ENCODE results near the gene RNF227. TPM values are rescaled to one million over a fixed set of nuclear protein-coding genes. Genes with fewer than 3 reads are reported as not detected.
A peak's percentile ranks its signal among the peaks of the same experiment; 100 is the strongest.

RNF227 gene
- total RNA-seq: 2.3 and 3.0 TPM in 2 replicates
- long read RNA-seq, partial matches to known transcripts: 0 of 2 reads
- long read RNA-seq, other reads (novel, unspliced or antisense): 2 of 2 reads

DNA sequence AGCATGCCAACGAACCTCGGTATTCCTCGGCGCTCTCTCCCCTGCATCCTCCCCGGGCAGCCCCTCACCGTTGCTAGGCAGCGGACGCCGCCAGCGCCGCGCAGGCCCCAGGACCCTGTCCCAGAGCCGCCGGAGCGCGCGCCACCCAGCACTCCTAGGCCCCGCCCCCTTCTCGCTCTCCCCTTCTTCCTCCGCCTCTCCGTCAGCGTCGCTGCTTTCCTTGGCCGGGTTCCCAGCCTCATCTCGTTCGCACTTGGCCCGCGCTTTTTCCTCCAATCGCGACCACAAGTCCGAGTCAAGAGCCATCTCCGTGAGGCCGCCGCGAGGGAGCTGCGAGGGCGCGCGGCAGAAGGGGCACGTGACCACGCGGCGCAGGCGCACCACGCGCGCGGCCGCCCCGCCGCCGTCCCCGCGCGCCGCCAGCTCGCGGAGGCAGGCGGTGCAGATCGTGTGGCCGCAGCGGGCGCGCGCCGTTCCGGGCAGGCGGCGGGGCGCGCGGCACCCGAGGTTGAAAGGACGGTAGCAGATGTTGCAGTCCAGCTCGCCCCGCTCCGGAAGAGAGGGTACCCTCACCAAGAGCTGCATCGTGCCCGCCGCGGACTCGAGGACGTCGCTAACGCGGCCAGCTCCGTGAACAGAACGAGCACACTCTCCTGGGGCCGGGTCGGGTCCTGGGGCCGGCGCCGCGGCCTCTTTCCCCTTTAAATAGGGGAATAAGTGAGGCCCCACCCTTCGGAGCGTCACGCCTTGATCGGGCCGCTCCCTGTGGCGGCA is at the start of gene RNF227:
Gene RNF227 (minus strand): TSS at position 679 of the 774 bp plus-strand sequence. CDS start 94 bp downstream, at position 585.
- H3K27me3 Mint-ChIP-seq (ENCODE audit: unreplicated experiment): peaks cover 2% of the 10 kb centered on the region
- no peaks in the 10 kb centered on the region for H3K9me3 Mint-ChIP-seq (ENCODE audit: unreplicated experiment)
- TF ChIP-seq CTCF (IDR thresholded peaks at IDR 0.05): no peak
- H3K36me3 Mint-ChIP-seq (ENCODE audit: unreplicated experiment): peaks cover 9% of the 10 kb centered on the region
- H3K27ac Mint-ChIP-seq (ENCODE audit: unreplicated experiment): peak within 1 kb of the TSS; percentile 87
- H3K4me3 Mint-ChIP-seq (ENCODE audit: unreplicated experiment): peak within 1 kb of the TSS; percentile 88
- peak; percentile 97 for DNase-seq (ENCODE audit: extremely low spot score, unreplicated experiment)
- peaks cover 19% of the 10 kb centered on the region for H3K4me1 Mint-ChIP-seq (ENCODE audit: unreplicated experiment)

DNA sequence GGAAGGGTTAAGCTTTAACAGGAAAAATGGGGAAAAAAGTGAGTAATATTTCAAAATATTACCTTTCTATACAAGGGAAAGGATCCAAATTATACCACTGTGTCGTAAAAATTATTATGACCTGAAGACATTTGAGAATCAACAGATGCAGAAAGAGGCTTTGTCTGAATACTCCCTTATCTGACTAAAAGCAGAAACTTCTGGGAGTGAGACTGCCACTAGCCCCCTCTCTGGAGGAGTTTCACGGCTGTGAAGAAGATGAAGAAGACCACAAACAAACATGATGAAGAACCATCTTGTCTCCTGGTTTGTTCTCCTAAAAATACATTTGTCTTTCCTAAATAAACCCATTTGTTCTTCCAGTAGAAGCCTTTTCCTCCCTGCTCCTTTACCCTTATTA is 45.3 kb upstream of the RNF227 start:
- Mint-ChIP-seq H3K4me3 (ENCODE audit: unreplicated experiment) (no peak overlapping the region), H3K4me1 (ENCODE audit: unreplicated experiment) (peaks cover under 1% of the 10 kb centered on the region), H3K36me3 (ENCODE audit: unreplicated experiment) (no peaks in the 10 kb centered on the region), H3K9me3 (ENCODE audit: unreplicated experiment) (no peaks in the 10 kb centered on the region), H3K27me3 (ENCODE audit: unreplicated experiment) (peaks cover 5% of the 10 kb centered on the region), H3K27ac (ENCODE audit: unreplicated experiment) (no peak overlapping the region)
- no peak for TF ChIP-seq CTCF (IDR thresholded peaks at IDR 0.05)
- no peak for DNase-seq (ENCODE audit: extremely low spot score, unreplicated experiment)

DNA sequence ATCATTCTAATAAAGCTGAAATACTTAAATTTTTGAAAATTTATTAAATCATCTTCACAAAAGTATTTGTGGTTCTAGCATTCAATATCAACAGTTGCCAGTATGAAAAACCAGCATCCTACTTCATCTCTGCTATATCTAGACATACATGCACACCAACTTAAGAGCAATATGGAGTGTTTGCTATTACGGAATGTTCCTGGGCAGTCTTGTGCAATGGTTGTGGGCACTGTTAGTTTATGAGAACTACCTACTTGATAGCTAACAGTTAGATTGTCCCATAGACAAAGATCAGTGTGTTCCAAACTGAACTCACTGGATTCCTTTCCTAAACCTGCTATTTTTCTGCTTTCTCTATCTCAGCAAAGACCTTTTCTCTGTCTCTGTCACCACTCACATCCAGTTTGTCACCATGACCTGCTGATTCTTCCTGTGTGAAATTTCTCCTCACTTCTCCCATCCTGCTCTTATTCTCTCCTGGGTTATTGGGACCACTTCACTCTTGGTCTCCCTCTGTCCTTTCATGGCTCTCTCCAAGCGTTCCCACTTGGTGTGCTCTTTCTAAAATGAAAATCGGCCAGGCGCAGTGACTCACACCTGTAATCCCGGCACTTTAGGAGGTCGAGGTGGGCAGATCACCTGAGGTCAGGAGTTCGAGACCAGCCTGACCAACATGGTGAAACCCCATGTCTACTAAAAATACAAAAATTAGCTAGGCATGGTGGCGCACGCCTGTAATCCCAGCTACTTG is 43.6 kb upstream of the RNF227 start:
- no peak for TF ChIP-seq CTCF (IDR thresholded peaks at IDR 0.05)
- Mint-ChIP-seq H3K9me3 (ENCODE audit: unreplicated experiment) (no peaks in the 10 kb centered on the region), H3K36me3 (ENCODE audit: unreplicated experiment) (no peaks in the 10 kb centered on the region), H3K4me3 (ENCODE audit: unreplicated experiment) (no peak overlapping the region), H3K27me3 (ENCODE audit: unreplicated experiment) (peaks cover 5% of the 10 kb centered on the region), H3K4me1 (ENCODE audit: unreplicated experiment) (peaks cover 4% of the 10 kb centered on the region), H3K27ac (ENCODE audit: unreplicated experiment) (no peak overlapping the region)
- DNase-seq (ENCODE audit: extremely low spot score, unreplicated experiment): no peak

GRCh38 chr17:7956228-7956965 is 40.3 kb upstream of the RNF227 start:
- no peak for DNase-seq (ENCODE audit: extremely low spot score, unreplicated experiment)
- Mint-ChIP-seq H3K4me3 (ENCODE audit: unreplicated experiment) (no peak overlapping the region), H3K9me3 (ENCODE audit: unreplicated experiment) (no peaks in the 10 kb centered on the region)

More at GRCh38 chr17:7956228-7956965, 40.3 kb upstream of the RNF227 start:
- TF ChIP-seq CTCF (IDR thresholded peaks at IDR 0.05): no peak
- Mint-ChIP-seq H3K36me3 (ENCODE audit: unreplicated experiment) (no peaks in the 10 kb centered on the region), H3K27me3 (ENCODE audit: unreplicated experiment) (no peaks in the 10 kb centered on the region), H3K27ac (ENCODE audit: unreplicated experiment) (no peak overlapping the region), H3K4me1 (ENCODE audit: unreplicated experiment) (peaks cover 4% of the 10 kb centered on the region)

Measured in osteocyte (in vitro differentiated cells).